ENCODE results near the gene GCFC2. TPM values are rescaled to one million over a fixed set of nuclear protein-coding genes. Genes with fewer than 3 reads are reported as not detected.
"Not testable (repeated sequence)": the region's sequence is repeated elsewhere in the genome, so short reads cannot be mapped to it uniquely, and the experiment has no call there.

GCFC2 gene
- 23.4 TPM for total RNA-seq
- long read RNA-seq, full-length matches to known transcripts, result 12 of 27 reads
- long read RNA-seq, partial matches to known transcripts, result 3 of 27 reads
- long read RNA-seq, other reads (novel, unspliced or antisense), result 12 of 27 reads

- peak; percentile 92 for DNase-seq (ENCODE audit: low spot score)
These were observed at the start of gene GCFC2 for GRCh38 chr2:75710577-75711253. Gene GCFC2 (minus strand): TSS chr2:75710915. CDS start chr2:75710855, 60 bp downstream.

GRCh38 chr2:75752828-75753227 is 42.1 kb upstream of the GCFC2 start:
- DNase-seq (ENCODE audit: low spot score), result no peak

DNA sequence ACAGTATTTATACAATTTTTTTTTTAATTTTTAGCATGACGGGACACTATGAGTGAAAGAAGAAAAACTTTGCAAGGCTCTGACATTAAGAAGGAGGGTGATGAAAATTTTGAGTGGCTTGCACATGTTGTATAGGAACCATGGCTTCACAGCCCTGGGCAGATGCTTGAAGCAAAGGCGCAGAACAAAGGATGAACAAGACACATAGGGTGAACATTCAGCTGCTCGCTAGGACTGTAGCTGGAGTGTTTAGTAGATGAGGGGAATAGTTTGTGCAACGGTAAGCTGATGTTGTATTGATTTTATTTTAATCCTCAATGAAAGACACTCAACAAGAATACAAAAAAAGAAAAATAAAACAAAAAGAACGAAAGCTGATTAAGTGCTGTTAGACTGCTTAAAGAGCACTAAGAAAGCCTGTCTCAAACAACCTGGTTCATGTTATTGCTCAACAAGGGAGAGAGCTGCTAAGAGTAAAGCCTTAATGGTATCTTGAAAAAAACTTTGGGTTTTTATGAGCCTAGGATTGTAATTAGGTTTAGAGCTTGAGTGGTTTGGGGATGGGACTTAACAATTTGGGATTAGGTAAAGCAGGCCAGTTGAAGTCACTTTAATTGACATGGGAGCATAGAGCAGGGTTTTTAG is 41.2 kb upstream of the GCFC2 start:
- no peak for DNase-seq (ENCODE audit: low spot score)

GRCh38 chr2:75751360-75751759 is 40.6 kb upstream of the GCFC2 start:
- DNase-seq (ENCODE audit: low spot score), result no peak

DNA sequence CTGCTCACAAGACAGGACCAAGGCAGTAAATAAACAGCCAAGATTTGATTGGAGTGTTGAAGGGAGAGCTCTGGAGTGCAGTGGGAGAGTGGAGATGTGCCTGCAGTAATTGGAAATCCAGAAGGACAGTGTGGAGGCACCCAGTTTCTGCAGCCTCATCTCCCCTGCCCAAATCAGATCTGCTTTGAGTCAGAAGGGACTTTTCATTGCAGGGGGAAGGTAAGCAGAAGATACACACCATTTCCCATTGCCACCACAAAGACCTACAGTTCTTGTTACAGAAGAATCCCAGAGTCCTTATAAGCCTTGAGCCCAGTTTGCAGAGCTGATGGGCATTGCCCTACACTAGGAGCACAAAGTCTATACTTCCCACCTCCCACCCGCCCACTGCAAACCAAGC is 27.2 kb upstream of the GCFC2 start:
- DNase-seq (ENCODE audit: low spot score), result no peak

- DNase-seq (ENCODE audit: low spot score), result no peak
These were observed 25.6 kb upstream of the GCFC2 start for GRCh38 chr2:75736276-75736675.

DNA sequence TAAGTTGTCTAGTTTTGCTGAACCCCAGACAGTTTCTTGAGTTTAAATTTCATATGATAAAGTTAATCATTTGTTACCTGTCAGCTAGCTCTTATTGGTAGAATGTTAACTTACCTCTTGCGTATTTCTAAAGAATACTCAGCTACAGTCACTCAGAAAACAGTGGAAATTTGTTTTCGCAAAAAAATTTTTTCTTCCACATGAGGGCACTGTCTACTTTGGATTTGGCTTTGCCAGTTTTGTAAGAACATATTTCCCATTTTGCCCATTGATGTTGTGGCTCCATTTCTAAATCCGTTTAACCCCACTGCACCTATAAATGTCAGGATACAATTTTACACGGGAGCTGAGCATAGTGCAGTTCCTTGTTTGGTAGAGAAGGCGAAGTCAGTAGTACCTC is 19.1 kb upstream of the GCFC2 start:
- no peak for DNase-seq (ENCODE audit: low spot score)

- DNase-seq (ENCODE audit: low spot score), result no peak
These were observed 18.1 kb upstream of the GCFC2 start for GRCh38 chr2:75728614-75729419.

DNA sequence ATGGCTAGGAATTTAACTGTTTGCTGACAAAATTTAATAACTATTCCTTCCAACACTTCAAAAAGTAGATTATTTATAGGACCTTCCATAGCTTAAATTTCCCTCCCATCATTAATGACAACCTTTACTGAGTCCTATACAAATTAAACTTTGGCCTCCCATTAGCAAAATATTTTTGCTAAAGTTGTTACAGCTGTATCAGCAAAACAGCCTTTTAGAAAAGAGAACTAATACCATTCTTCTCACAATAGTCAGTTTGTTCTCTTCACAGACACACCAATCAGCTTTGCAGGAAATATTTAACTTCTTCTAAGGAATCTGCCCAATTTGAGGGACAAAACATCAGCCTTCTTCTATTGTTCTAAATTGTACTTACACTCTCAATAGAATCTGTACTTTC is 12.0 kb upstream of the GCFC2 start:
- no peak for DNase-seq (ENCODE audit: low spot score)

GRCh38 chr2:75720525-75720924 is 9.8 kb upstream of the GCFC2 start:
- no peak for DNase-seq (ENCODE audit: low spot score)

- DNase-seq (ENCODE audit: low spot score), result no peak
These were observed 8.9 kb upstream of the GCFC2 start for GRCh38 chr2:75719616-75720015.

- DNase-seq (ENCODE audit: low spot score), result no peak
These were observed 5.7 kb upstream of the GCFC2 start for GRCh38 chr2:75716406-75716805.

DNA sequence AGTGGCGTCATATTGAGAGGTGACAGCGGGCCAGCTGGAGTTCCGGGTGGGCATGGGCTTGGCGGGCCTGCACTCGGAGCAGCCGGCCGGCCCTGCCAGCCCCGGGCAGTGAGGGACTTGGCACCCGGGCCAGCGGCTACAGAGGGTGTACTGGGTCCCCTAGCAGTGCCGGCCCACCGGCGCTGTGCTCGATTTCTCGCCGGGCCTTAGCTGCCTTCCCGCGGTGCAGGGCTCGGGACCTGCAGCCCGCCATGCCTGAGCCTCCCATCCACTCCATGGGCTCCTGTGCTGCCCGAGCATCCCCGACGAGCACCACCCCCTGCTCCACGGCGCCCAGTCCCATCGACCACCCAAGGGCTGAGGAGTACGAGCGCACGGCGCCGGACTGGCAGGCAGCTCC is 875 bp upstream of the GCFC2 start:
- not testable (repeated sequence) for DNase-seq (ENCODE audit: low spot score)

DNA sequence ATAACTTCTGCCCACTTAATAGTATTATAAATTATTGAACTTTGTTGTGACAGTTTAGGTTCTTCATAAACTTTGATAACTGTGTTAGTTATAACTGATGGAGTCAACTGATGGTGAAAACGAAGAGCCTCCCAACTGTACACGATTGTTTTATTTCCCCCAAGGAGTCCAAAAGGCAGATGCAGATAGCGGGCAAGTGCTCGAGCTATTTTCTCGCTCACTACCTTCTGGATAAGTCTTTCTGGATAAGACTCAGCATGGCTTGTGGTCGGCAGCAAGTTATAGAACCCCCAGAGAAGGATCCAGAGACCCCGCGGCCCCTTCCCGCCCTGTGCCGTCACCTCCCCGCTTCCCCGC is 517 bp downstream of the GCFC2 start:
- DNase-seq (ENCODE audit: low spot score), result no peak

DNA sequence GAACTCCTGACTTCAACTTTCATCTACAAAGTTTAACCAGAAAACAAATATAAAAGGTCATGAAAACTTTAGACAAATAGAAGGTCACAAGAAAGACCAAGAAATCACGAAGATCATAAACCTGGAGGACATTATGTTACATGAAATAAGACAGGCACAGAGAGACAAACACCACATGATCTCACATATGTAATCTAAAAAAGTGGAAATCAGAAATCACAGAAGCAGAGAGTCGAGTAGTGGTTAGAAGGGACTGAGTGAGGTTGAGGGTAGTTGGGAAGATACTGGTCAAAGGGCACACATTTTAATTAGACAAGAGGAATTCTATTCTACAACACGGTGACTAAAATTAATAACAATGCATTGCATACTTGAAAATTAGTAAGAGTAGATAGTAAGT is 1.4 kb downstream of the GCFC2 start:
- DNase-seq (ENCODE audit: low spot score), result no peak

DNA sequence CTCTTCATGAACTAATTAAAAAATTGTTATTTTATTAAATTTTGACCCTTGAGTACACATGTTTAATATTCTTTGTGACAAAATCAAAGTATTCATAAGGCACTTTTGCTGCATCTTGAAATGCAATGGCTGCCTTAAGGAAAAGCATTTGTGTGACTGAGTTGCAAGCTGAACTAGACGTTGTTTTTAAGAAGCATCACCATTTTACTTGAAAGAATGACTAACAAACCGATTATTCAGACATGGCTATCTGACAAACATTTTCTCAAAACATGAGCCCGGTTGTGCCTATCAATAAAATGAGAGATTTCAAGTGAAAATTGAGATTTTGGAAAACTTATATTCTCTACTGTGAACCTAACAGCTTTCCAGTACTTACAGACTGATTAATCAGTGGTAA is 2.8 kb downstream of the GCFC2 start:
- no peak for DNase-seq (ENCODE audit: low spot score)

DNA sequence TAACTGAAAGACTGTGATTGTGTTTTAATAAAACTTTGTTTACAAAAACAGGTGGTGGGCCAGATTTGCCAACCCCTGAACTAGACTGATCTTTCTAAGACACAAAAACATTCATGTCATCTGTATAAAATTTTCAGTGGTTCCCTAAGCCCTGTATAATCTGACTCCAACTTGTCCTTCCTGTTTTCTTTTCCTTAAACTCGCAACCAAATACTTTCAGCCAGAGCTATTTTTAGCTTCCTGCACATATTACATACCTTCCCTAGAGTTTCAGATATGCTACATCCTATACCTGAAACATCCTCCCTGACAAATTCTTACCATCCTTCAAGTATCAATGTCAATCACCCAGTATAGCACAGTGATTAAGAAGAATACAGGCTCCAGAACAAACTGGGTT is 4.8 kb downstream of the GCFC2 start:
- no peak for DNase-seq (ENCODE audit: low spot score)

- no peak for DNase-seq (ENCODE audit: low spot score)
These were observed 7.0 kb downstream of the GCFC2 start for GRCh38 chr2:75703589-75704287.

DNA sequence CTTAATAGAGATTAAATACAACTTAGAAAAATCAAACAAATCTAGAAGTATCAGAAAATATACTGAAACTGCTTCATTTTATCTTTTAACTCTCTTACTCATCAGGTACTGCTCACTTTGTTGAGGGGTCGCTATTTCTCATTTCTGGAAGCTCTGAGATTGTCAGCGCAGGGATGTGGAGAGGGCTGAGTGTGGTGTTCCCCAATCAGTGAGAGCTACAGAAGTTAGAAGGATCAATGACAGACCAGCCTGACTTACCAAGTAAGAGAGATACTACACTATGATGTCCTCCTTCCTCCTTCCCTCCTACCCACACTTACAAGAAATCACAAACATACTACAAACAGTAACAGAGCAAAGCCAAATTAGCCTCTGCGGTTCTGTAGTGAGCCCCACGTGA is 8.1 kb downstream of the GCFC2 start:
- no peak for DNase-seq (ENCODE audit: low spot score)

- no peak for DNase-seq (ENCODE audit: low spot score)
These were observed 11.8 kb downstream of the GCFC2 start for GRCh38 chr2:75698918-75699317.

DNA sequence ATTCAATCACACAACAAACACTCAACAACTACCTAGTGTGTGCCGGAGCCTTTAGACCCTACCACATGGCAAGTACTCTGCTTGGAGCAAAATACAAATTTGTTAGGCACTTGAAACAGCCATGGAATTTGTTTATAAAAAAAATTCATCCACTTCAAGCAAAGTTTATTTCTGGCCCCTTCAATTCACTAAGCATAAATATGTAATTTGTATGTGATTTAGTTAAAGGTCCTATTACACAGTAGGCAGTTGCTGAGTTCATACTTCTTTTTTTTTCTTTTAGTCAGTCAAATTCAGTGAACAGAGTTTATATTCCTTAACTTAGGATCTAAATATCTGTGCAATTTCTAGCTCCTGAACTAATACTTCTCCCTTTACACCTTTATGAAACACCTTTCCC is 22.5 kb downstream of the GCFC2 start:
- DNase-seq (ENCODE audit: low spot score), result no peak

- DNase-seq (ENCODE audit: low spot score), result not testable (repeated sequence)
These were observed 27.3 kb downstream of the GCFC2 start for GRCh38 chr2:75683430-75683829.

Data from mesenteric fat pad (tissue), 1 donor.